ENCODE measurements around the gene DKK2.

DKK2 gene

DNA sequence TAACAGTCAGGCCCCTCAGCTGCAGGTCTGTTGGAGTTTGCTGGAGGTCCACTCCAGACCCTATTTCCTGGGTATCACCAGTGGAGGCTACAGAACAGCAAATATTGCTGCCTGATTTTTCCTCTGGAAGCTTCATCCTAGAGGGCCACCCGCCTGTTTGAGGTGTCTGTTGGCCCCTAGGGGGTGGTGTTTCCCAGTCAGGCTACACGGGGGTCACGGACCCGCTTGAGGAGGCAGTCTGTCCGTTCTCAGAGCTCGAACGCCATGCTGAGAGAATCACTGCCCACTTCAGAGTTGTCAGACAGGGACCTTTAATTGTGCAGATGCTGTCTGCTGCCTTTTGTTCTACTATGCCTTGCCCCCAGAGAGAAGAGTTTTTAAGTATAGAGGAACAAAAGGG, 160.8 kb downstream of the DKK2 start:
- in situ Hi-C loops (cut with HindIII; ENCODE audit: low sequenced_read_pairs) = no loop called here

More for the DNA sequence above, 160.8 kb downstream of the DKK2 start:
- DNase-seq (ENCODE audit: low read depth) = no peak
- TF ChIP-seq, protein P1, sequence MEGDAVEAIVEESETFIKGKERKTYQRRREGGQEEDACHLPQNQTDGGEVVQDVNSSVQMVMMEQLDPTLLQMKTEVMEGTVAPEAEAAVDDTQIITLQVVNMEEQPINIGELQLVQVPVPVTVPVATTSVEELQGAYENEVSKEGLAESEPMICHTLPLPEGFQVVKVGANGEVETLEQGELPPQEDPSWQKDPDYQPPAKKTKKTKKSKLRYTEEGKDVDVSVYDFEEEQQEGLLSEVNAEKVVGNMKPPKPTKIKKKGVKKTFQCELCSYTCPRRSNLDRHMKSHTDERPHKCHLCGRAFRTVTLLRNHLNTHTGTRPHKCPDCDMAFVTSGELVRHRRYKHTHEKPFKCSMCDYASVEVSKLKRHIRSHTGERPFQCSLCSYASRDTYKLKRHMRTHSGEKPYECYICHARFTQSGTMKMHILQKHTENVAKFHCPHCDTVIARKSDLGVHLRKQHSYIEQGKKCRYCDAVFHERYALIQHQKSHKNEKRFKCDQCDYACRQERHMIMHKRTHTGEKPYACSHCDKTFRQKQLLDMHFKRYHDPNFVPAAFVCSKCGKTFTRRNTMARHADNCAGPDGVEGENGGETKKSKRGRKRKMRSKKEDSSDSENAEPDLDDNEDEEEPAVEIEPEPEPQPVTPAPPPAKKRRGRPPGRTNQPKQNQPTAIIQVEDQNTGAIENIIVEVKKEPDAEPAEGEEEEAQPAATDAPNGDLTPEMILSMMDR (IDR thresholded peaks at IDR 0.05; ENCODE audit: low read depth, low read length, missing control alignments) = no peak
- no peak overlapping the region for H3K4me3 ChIP-seq (ENCODE audit: low read depth, low read length)
